Measurements from ENCODE around the gene SAMD5.
A peak's percentile ranks its signal among the peaks of the same experiment; 100 is the strongest.

The SAMD5 gene

DNA sequence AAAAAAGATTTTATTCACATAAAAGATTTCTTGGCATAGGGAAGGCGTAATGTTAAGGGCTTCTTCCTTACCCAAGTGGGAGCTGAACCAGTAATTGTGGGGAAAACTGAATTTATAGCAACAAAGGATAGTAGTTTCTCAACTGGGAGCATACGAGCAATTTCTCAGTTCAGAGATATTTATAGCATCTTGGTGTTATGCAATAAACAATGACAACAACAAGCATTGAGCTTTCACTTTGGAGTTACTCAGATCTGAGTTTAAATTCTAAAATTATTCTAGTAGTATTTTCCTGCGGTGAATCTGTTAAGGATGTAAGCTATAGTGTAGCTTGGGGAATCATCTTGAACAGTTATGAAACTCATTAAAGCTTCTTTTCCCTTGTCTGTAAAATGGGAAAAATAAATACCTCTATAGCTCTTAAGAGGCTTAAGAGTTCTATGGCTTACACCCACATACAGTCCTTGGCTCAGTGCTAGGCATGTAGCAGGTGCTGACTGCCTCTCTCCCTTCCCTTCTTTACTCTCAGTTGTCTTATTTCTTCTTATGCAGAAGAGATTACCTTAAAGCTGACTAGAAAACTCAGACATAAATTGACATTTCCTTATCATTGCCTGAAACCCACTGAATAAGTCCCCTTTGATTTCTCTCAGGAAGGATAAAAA lies 58.8 kb downstream of the SAMD5 start:
- DNase-seq, result peak; percentile 2 to 37

DNA sequence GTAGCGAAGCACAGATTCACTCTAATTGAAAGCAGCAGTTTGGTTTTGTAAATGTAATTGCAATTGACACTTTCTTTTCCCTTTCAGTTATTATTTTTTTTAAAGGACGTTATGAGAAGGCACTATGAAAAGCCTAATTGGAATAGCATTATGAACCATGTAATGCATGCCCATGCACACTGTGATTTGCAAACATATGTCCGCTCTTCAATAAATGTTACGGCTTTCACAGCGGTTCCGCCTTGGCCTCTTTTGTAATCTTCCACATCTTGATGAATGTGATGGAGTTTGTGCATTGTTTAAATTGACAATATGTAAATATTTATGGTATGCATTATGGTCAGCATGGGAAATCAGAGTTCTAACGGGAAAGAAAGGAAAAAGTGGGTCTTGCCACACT lies 61.3 kb downstream of the SAMD5 start:
- DNase-seq, result no peak

DNA sequence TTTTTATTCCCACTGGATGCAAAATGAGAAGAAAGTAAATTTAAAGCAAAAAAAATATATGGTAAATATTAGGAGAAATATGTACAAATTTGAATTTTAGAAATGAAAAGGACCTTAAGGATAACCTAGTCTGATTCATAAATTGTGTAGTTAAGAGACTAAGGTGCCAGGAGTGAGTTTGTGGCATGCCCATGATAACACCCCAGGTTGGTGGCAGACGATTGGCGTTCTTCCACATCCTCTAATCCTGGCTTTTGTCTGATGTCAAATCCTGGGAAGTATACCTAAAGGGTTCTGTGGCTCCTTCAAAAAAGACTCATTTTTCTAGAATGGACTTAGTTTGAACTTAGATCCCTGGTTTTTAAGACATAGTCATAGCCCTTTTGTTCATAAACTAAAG lies 62.2 kb downstream of the SAMD5 start:
- no peak for DNase-seq

DNA sequence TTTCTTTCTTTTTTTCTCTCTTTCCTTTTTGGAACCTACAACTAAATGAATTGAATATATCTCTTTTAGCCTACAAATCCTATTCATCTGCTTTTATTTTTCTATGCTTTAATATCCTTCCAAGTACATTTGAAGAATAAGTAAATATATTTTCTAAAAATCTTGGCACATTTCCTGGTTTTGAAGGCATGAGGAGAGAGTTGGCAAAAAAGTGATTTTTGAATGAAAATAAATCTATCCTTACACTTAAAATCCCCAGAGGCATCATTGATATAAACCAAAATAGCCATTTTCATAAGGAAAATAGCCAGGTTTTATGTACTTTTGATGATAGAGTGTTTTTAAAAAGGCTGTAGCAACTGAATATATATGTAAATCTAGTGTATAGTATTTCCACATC lies 69.0 kb downstream of the SAMD5 start:
- no peak for DNase-seq

DNA sequence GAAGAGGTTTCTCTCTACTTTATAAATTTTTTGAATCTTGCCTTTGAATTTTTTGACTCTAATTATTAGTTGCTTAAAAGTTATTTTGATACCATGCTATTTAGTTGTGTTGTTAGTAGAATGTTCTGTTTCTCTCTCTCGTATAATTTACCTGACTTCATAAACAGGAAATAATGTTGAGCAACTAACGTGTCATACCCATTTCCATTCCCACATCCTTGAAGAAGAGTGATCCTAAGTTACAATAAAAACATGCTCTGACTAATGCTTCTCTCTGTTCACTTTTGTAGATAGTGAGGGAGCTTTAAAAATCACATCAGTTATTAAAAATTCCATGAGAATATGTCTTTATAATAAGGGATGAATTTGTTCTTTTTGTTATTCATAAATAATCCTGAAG lies 69.7 kb downstream of the SAMD5 start:
- no peak for DNase-seq

DNA sequence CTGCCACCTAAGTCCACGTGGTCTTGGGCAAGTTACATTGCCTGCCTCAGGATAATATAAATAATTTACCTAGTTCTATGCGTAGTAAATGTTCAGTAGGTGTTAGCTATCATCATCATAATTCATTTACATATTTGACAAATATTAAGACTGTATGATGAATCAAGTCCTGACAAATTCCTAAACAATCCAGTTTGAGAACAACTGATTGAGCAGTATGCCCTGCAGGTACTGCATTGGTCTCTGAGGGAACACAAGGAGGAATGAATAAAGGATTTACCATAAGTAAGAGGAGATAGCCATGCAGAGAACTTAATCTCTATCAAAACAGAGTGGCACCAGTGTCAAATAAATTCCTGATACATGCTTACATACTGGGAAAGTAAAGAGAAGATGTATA lies 70.4 kb downstream of the SAMD5 start:
- no peak for DNase-seq

DNA sequence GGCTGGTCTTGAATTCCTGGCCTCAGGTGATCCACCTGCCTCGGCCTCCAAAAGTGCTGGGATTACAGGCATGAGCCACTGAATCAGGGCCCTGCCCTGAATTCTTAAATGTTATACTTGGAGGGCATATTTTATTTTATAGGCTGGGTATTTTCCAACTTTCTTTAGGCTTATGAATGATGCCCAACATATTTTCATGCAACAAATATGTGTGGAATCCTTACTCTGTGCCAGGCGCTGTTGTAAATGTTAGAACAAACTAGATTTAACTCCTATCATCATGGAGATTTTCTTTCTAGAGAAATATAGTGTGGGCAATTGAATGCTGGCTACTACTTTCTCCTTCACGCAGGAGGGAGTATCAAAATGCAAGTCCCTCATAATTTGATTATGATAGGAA lies 71.2 kb downstream of the SAMD5 start:
- DNase-seq, result no peak

DNA sequence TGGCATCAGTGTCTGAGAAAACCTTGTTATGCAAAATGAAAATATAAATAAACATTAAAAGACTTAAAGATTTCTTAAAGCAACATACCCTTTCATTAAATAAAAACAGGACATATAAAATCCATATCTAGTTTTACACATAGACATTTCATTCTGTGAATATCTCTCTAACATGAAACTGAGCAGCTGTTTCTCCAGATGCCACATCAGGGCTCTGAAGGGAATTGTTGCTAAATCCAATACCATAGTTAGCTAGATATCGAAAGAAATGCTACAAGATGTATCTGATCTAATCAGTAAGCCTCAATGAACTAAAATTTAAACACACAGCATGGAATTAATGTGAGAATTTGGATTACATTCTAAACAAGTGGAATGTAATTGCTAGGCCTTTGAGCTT lies 74.5 kb downstream of the SAMD5 start:
- DNase-seq, result no peak

DNA sequence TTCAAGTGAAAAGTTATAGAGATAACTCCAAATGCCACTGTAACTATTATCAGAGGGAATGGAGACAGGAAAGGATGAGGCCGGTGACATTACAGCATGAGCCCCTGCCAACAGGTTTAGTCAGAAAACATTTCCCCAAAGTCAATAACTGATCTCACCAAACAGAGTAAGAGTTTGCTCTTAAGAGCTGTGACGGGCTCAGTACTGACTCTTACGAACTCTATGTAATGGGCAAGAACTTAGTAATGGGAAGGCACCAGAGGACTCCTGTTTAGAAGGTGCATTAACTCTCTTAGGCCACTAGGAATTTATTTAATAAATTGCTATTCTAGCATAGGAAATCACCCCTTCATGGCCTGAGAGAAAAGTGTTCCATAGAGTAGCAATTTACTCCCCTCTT lies 76.8 kb downstream of the SAMD5 start:
- DNase-seq, result no peak

DNA sequence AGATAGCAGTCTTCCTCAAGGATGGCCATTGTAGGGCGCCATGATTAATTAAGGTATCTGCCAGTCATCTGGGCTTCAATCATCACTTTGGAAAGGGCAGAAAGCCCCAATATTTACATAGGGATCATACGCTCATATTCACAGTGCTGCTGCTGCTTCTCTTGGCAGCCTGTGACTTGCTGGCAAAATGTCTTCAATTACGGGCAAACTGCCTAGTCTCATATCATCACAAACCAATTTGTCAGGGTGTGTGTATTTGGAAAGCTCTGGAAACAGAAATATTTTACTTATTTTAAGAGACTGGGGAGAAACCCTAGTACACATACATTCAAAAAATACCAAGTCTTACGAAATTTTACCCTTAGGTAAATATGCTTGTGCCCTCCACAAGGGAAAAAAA lies 77.6 kb downstream of the SAMD5 start:
- DNase-seq, result no peak

DNA sequence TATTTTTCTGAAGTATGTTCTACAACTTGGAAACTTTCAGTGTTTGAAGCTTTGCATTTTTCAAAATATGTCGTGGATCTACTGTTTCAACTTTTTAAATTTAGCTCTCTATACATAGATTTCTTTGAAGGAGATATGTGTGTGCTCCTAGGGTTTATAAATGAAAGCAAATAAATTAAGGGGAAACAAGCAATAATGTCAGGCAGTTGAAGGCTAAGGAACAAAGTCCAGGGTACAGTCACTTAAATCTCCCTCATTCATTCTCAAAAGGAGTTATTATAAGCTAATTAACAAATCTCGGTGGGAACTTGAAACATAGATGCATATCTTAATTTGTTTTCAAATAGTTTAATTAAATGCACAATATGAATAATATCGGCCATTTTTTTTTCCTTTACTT lies 79.4 kb downstream of the SAMD5 start:
- no peak for DNase-seq

DNA sequence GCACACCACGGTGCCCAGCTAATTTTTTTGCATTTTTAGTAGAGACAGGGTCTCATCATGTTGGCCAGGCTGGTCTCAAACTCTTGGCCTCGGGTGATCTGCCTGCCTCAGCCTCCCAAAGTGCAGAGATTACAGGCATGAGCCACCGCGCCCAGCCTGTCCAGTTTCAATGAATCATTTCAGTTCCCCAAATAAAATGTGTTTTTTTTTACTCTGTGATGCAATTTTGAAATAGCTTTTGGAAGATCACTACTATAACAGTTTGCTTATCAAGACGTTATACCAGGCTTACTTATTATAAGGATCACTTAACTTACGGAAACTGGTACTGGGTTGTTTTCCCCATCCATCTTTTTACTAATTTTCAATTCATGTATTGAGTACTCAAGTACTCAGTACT lies 80.0 kb downstream of the SAMD5 start:
- no peak for DNase-seq

DNA sequence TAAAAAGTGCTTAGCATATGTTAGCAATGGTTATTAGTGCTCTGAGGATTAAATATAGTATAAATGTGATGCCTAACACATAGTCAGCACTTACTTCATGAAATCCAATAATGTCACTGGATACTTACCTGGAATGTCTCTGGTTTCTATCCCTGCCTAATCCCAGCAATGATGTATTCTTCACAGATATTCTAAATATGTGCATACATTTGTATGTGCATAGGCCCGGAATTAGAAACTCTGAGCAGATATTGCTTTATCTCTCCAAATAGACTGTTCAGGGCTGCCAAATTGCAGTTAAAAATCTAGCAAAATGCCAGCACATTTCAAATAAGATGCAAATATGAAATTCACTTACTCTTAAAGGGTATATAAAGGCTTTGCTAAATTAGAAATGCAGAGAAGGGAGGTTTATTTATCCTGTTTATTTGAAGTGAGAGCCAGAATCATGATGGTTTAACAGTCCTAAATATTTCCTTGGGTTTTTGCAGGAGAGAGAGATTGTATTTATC lies 81.3 kb downstream of the SAMD5 start:
- DNase-seq, result no peak

DNA sequence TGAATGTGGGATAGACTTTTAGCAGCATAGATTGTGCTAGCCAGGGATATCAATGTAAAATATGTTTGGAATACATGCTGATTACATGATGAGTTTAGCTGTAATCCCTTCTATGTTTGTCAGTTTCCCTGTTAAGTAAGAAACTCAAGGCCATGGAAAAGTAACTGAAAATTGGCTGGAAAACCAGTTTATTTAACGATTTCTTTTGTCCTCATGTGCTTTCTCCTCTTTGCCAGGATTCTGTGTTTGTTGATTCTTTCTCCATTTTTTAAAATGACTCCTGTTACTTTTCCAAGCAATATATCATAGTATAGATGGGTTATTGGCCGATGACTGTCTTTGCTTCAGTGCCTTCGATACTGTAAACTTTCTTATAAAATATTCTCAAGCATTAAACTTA lies 87.5 kb downstream of the SAMD5 start:
- no peak for DNase-seq

DNA sequence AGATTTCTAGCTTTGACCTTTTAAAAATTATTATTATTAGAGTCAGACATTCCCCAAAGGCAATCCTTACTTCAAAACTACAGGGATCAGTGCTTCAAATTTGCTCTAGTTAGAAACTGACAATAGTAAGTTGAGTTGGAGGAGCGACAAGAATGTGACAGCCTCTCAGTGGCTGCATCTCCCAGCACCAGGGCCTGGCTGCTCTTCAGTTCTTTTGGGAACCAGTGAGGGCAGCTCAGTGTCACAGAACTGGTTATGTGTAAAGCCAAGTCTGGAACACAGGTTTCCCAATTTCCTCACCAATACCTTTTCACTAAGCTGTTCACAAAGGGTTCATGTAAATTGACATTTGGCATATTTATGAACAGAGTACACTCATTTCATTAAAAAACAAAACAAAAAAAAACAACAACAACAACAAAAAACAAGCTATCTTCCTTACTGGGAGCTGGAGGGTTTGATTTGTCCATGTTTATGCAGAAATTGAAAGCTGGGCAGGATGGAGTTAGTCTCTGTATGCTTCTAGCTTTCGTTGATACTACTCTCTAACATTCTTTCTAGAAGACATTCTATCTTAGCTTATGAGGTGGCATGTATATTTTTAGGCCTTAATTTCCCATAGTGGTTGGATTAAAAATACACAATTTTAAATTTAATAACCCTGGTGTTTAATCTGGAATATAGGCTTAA lies 95.0 kb downstream of the SAMD5 start:
- no peak for DNase-seq

DNA sequence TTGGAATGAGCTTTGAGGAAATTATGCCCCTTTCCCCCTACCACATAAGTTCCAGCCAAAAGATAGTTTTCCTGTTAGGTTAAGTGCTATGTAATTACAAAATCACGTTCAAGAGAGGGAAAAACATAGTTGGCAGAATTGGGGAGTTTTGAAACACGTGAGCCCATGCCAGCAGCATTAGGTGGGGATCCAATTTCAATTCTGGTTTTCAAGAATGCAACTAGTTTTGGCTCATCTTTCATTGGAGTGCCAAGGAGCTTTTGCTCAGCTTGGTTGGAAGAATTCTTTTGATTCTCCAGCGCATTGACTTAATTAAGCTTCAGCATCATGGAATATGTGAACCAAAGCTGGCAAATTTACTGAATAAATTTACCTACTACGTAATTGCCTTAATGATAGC lies 95.9 kb downstream of the SAMD5 start:
- DNase-seq, result no peak

DNA sequence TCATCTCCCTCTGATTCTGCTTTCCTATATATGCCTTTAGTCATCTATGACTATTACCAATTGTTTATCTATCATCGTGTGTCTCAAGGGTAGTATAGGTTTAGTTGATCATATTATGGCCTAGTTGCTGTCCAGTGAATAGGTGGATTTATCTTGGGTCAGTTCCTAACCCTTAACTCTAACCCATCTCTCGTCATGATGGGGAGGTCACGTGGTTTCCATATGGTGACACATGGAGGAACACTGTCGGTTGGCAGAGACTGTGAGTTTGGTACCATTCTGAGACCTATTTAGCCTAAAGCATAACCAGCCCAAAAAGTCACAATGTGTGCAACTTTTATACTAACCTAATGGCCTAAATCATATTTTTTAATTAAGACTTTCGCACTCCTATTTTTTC lies 103.5 kb downstream of the SAMD5 start:
- no peak for DNase-seq

DNA sequence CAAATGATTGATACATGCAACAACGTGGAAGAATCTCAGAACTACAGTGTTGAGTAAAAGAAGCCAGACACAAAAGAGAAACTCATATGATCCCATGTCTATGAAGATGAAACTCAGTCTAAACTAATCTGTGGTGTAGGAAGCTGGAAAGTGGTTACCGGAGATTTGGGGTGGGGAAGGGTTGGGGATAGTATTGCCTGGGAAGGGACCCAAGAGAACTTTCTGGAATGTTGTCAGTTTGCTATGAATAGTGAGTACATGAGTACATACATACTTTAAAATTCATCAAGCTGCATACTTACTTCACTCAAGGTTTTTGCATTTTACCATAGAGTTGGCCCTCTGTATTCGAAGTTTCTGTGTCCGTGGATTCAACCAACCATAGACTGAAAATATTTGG lies 106.0 kb downstream of the SAMD5 start:
- no peak for DNase-seq

DNA sequence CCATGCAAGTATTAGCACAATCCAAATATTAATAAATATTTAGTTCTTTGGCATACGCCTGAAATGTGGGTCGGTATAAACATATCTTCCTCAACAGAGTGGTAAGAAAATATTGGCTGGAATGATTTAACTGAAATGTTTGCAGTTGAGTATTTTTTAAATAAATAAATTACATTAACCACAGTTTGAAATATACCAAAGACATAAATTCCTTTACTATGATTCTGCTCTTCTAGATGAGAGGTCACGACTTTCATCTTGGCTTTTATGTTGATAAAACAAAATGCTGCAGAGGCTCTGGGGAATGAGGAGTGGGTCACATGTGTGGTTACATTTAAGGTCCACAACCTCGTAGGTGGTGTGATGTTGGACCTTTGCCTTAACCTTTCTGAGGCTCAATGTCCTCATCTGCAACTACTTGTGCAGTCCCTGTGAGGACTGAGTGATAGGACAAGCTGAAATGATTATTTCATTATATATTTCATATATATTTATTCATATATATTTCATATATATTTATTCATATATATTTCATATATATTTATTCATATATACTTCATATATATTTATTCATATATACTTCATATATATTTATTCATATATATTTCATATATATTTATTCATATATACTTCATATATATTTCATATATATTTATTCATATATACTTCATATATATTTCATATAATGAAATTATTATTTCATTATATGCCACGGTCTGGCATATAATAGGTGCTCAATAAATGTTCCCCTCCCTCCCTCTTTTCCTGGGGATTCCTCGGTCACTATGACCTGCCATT lies 107.4 kb downstream of the SAMD5 start:
- no peak for DNase-seq

DNA sequence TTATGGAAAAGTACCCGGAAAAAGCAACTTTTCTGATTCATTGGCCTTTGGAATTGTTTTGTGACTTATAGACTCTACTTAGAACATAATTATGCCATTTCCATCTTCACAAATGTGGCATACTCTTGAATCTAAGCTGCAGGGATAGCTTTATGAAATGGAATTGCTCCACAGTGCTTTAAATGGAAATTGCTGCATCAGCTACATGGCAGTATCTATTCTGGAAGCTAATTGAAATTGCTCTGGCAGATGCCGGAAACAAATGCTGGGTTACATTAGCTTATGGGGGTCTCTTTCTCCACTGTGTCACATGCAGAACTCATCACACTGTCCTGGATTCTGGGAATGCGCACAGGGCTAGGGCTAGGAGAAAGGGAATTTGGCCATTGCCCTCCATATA lies 108.9 kb downstream of the SAMD5 start:
- no peak for DNase-seq

DNA sequence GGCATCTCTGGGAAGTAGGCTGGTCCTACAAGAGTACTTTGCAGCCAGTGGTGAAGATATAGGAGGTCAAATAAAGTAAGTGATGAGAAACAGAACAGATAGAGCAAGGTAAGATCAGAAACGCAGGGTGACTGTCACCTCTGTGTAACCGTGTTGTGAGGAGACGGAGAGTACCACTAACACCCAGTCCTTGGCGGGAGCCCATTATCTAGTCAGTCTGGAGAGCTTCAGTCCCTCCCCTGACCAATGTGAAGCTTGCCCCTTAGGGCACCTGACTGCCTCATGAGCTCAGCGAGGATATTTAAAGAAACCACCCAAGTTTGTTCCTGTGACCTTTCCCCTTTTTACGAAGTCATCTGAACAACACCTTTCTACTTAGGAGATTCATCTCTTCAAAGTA lies 110.0 kb downstream of the SAMD5 start:
- no peak for DNase-seq

DNA sequence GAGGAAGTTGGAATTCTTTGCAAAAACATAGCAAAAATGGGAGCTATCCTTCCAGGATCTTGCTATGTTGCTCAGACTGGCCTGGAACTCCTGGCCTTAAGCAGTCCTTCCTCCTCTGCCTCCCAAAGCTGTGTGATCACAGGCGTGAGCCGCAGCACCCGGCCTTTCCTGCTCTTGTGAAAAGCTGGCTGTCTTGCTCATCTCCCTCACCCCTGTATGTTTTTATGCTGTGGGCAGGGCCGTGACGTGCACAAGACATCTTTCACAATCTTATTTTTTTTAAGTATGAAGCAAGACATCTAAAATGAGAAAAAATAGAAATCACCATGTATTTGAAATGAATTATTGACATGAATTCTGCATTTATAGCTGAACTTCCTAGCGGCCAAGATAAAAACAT lies 110.4 kb downstream of the SAMD5 start:
- DNase-seq, result peak; percentile 2 to 7
